ENCODE measurements around the gene RXRA.

DNA sequence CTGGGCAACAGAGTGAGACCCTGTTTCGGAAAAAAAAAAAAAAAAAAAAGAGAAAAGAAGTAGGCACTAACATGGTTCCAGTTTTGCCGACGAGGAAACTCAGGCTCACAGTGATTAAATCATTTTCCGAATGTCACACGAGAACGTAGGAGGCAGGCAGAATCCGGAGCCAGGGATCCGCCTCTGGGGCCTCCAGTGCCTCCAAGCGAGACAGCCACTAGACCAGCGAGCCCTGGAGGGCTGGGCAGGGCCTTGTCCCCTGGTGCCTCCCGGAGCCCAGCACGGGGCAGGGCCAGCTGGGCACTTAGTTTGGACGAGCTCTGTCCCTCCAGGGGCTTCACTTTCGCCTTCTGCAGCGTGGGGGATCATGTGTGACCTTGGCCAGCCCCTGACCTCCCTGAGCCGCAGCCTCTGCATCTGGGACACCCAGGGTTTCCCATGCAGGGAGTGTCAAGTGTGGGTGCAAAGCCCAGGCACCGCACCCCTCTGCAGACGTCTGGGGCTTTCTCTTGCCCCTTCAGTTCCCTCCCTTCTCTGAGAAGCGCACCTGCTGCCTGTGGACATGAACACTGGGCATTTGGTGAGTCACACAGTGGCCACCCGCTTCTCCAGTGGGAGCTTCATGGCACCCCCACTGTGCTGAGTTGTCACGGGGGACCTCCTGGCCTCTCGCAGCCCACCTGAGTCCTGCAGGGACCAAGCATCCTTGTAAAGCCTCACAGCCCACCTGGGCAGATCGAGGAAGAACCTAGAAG, 80.3 kb downstream of the RXRA start:
- TF ChIP-seq, protein P1, sequence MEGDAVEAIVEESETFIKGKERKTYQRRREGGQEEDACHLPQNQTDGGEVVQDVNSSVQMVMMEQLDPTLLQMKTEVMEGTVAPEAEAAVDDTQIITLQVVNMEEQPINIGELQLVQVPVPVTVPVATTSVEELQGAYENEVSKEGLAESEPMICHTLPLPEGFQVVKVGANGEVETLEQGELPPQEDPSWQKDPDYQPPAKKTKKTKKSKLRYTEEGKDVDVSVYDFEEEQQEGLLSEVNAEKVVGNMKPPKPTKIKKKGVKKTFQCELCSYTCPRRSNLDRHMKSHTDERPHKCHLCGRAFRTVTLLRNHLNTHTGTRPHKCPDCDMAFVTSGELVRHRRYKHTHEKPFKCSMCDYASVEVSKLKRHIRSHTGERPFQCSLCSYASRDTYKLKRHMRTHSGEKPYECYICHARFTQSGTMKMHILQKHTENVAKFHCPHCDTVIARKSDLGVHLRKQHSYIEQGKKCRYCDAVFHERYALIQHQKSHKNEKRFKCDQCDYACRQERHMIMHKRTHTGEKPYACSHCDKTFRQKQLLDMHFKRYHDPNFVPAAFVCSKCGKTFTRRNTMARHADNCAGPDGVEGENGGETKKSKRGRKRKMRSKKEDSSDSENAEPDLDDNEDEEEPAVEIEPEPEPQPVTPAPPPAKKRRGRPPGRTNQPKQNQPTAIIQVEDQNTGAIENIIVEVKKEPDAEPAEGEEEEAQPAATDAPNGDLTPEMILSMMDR (IDR thresholded peaks at IDR 0.05), result no peak
- TF ChIP-seq POLR2A (IDR thresholded peaks at IDR 0.05), result no peak
